ENCODE results near the gene CD209. TPM values are rescaled to one million over a fixed set of nuclear protein-coding genes. Genes with fewer than 3 reads are reported as not detected.

Gene CD209
- total RNA-seq, 1 experiment from 2014 or later: not detected

GRCh38 chr19:7701654-7702457 lies 45.5 kb downstream of the CD209 start, which contains the start of gene FCER2:
TSS of gene FCER2 (minus strand) at chr19:7702131. CDS start at chr19:7699760, 2,371 bp downstream.
- Histone ChIP-seq H3K4me1 (ENCODE audit: insufficient read depth, low read length, poor library complexity, severe bottlenecking) (no peaks in the 10 kb centered on the region), H3K4me3 (ENCODE audit: low read depth, low read length, poor library complexity, severe bottlenecking) (no peak within 1 kb of the TSS), H3K9me3 (ENCODE audit: low read depth, low read length, poor library complexity, severe bottlenecking) (no peaks in the 10 kb centered on the region), H3K36me3 (ENCODE audit: insufficient read depth, low read length, poor library complexity, severe bottlenecking) (no peaks in the 10 kb centered on the region), H3K27ac (ENCODE audit: low read depth, low read length, poor library complexity, severe bottlenecking) (no peak within 1 kb of the TSS), H3K27me3 (replicated peaks; ENCODE audit: insufficient read depth, low read depth, low read length, poor library complexity) (peaks cover 12% of the 10 kb centered on the region)
- no TSS peak for BruUV-seq (replicated peaks)
- intact Hi-C loops (cut with micrococcal nuclease; ENCODE audit: unreplicated experiment): no loop called here
- CTCF ChIA-PET: no interaction called here
- TF ChIP-seq, protein P1, sequence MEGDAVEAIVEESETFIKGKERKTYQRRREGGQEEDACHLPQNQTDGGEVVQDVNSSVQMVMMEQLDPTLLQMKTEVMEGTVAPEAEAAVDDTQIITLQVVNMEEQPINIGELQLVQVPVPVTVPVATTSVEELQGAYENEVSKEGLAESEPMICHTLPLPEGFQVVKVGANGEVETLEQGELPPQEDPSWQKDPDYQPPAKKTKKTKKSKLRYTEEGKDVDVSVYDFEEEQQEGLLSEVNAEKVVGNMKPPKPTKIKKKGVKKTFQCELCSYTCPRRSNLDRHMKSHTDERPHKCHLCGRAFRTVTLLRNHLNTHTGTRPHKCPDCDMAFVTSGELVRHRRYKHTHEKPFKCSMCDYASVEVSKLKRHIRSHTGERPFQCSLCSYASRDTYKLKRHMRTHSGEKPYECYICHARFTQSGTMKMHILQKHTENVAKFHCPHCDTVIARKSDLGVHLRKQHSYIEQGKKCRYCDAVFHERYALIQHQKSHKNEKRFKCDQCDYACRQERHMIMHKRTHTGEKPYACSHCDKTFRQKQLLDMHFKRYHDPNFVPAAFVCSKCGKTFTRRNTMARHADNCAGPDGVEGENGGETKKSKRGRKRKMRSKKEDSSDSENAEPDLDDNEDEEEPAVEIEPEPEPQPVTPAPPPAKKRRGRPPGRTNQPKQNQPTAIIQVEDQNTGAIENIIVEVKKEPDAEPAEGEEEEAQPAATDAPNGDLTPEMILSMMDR (conservative IDR thresholded peaks at IDR 0.05; ENCODE audit: low read depth, low read length): no peak
- no peak for TF ChIP-seq EZH2 (IDR thresholded peaks at IDR 0.05; ENCODE audit: borderline replicate concordance, low read depth, low read length, poor library complexity, severe bottlenecking)
- no peak for DNase-seq (ENCODE audit: low spot score)
- POLR2A ChIA-PET (ENCODE audit: low non-redundant PET): no interaction called here

DNA sequence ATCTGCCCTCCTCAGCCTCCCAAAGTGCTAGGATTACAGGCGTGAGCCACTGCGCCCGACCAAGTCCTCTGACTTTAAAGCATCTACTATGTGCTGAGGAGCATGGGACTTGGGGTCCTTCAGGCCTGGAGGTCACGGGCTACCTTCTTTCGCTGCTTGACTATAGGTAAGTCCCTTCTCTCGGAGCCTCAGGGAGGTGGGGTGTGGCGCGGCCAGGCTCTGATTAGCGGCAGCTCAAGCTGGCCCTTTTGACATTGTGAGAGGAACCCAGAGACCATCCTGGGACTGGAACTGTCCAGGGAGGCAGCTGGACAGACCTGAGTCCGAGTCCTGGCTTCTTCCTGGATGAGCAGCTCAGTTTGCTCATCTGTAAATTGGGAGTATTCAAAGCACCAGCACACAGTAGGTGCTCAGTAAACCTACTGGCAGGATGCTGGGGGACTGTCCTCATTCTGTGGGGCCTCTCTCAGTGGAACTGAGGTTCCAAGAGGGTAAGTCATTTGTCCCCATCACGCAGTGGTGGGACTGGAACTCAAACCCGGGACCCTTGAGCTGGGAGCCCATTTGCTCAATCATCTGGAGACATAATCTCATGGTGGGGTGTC lies 46.2 kb downstream of the CD209 start:
- H3K4me1 ChIP-seq (ENCODE audit: insufficient read depth, low read length, poor library complexity, severe bottlenecking): no peaks in the 10 kb centered on the region
- intact Hi-C loops (cut with micrococcal nuclease; ENCODE audit: unreplicated experiment): no loop called here

DNA sequence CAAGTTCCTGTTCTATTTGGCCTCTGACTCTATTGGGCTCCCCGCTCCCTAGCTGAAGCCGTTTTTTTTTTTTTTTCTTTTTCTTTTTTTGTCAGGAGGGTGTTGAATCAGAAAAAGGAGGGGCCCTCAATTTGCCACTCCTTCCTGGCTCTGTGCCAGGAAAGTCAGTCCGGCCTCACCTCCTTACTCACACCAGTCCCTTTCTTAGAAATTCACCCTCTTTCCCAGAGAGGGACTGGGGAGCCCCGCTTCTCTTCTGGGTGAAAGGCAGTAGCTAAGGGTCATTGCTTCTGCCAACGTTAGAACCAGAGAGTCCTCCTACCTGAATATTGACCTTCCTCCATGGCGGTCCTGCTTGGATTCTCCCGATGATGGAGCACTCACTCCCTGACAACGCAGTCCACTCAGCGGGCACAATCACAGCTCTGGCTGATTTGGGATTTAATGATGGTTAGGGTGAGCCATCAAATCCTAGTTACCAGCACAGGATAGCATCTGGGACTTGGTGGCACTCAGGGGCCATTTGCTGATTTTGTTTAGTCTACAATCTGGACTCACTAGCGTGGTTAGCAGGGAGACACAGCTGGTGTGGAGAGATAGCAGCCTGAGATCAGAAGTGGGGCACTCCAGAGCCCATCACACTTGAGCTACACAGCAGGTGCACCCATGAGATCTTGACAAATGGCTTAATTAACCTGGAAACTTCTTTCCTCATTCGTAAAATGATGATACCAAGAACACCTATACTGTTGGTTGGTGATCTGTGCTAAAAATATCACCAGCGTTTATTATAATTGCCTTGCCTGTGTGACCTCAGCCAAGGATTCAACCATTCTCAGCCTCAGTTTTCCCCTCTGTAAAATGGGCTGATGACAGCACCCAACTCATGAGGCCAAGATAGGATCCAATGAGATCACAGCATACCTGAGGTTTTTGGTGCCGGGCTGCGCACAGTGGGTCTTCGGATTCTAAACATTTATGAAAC lies 47.6 kb downstream of the CD209 start:
- POLR2A ChIA-PET (ENCODE audit: low non-redundant PET): no interaction called here
- Histone ChIP-seq H3K9me3 (ENCODE audit: low read depth, low read length, poor library complexity, severe bottlenecking) (no peaks in the 10 kb centered on the region), H3K36me3 (ENCODE audit: insufficient read depth, low read length, poor library complexity, severe bottlenecking) (no peaks in the 10 kb centered on the region), H3K27ac (ENCODE audit: low read depth, low read length, poor library complexity, severe bottlenecking) (no peak overlapping the region), H3K27me3 (replicated peaks; ENCODE audit: insufficient read depth, low read depth, low read length, poor library complexity) (peaks cover 12% of the 10 kb centered on the region), H3K4me3 (ENCODE audit: low read depth, low read length, poor library complexity, severe bottlenecking) (no peak overlapping the region), H3K4me1 (ENCODE audit: insufficient read depth, low read length, poor library complexity, severe bottlenecking) (no peaks in the 10 kb centered on the region)
- no TSS peak for BruUV-seq (replicated peaks)
- no peak for TF ChIP-seq EZH2 (IDR thresholded peaks at IDR 0.05; ENCODE audit: borderline replicate concordance, low read depth, low read length, poor library complexity, severe bottlenecking)
- TF ChIP-seq, protein P1 (conservative IDR thresholded peaks at IDR 0.05; ENCODE audit: low read depth, low read length): no peak
- intact Hi-C loops (cut with micrococcal nuclease; ENCODE audit: unreplicated experiment): no loop called here
- CTCF ChIA-PET: no interaction called here
- no peak for DNase-seq (ENCODE audit: low spot score)

More for the DNA sequence above, 46.2 kb downstream of the CD209 start:
- no TSS peak for BruUV-seq (replicated peaks)
- no peak overlapping the region for H3K4me3 ChIP-seq (ENCODE audit: low read depth, low read length, poor library complexity, severe bottlenecking)
- DNase-seq (ENCODE audit: low spot score): no peak
- H3K9me3 ChIP-seq (ENCODE audit: low read depth, low read length, poor library complexity, severe bottlenecking): no peaks in the 10 kb centered on the region
- ChIA-PET POLR2A (ENCODE audit: low non-redundant PET) (no interaction called here), CTCF (no interaction called here)
- no peaks in the 10 kb centered on the region for H3K36me3 ChIP-seq (ENCODE audit: insufficient read depth, low read length, poor library complexity, severe bottlenecking)
- H3K27me3 ChIP-seq (replicated peaks; ENCODE audit: insufficient read depth, low read depth, low read length, poor library complexity): peaks cover 12% of the 10 kb centered on the region
- TF ChIP-seq, protein P1 (conservative IDR thresholded peaks at IDR 0.05; ENCODE audit: low read depth, low read length): no peak
- no peak overlapping the region for H3K27ac ChIP-seq (ENCODE audit: low read depth, low read length, poor library complexity, severe bottlenecking)

All from A673 (cell line).